HG03442 (cell line): Measurements from ENCODE around the gene SLFNL1.

Experiments used
- ATAC-seq: cut with Tn5 transposase; IDR thresholded peaks from one replicate; pipeline ENCODE4 v1.9.1; 2021; ENCODE audit warnings: mild to moderate bottlenecking, moderate library complexity; ENCODE audit not compliant: unreplicated experiment

Gene SLFNL1

GRCh38 chr1:41021526-41022308, at the start of gene SLFNL1:
TSS of gene SLFNL1 (minus strand) at chr1:41021725. CDS start at chr1:41020660, 1,065 bp downstream.
- no peak for ATAC-seq

GRCh38 chr1:41056907-41057306, 35.4 kb upstream of the SLFNL1 start:
- ATAC-seq = no peak

- ATAC-seq = no peak
Observed at GRCh38 chr1:41053316-41053715, 31.8 kb upstream of the SLFNL1 start.

- ATAC-seq = no peak
Observed at GRCh38 chr1:41051022-41051421, 29.5 kb upstream of the SLFNL1 start.

GRCh38 chr1:41048540-41048939, 27.0 kb upstream of the SLFNL1 start:
- no peak for ATAC-seq

GRCh38 chr1:41046347-41046775, 24.8 kb upstream of the SLFNL1 start:
- ATAC-seq = no peak

GRCh38 chr1:41045740-41046139, 24.2 kb upstream of the SLFNL1 start:
- no peak for ATAC-seq

- no peak for ATAC-seq
Observed at GRCh38 chr1:41044187-41044586, 22.7 kb upstream of the SLFNL1 start.

- no peak for ATAC-seq
Observed at GRCh38 chr1:41041614-41042270, 20.2 kb upstream of the SLFNL1 start.

GRCh38 chr1:41038110-41038509, 16.6 kb upstream of the SLFNL1 start:
- no peak for ATAC-seq

- ATAC-seq = no peak
Observed at GRCh38 chr1:41037116-41037903, 15.8 kb upstream of the SLFNL1 start.

GRCh38 chr1:41033272-41033671, 11.7 kb upstream of the SLFNL1 start:
- ATAC-seq = no peak

GRCh38 chr1:41032147-41032546, 10.6 kb upstream of the SLFNL1 start:
- no peak for ATAC-seq

- ATAC-seq = no peak
Observed at GRCh38 chr1:41030872-41031616, 9.5 kb upstream of the SLFNL1 start.

- ATAC-seq = no peak
Observed at GRCh38 chr1:41028034-41028642, 6.6 kb upstream of the SLFNL1 start.

- no peak for ATAC-seq
Observed at GRCh38 chr1:41025979-41026819, 4.7 kb upstream of the SLFNL1 start.

GRCh38 chr1:41024953-41025352, 3.4 kb upstream of the SLFNL1 start:
- no peak for ATAC-seq

GRCh38 chr1:41023279-41023990, 1.9 kb upstream of the SLFNL1 start:
- no peak for ATAC-seq

- ATAC-seq = no peak
Observed at GRCh38 chr1:41022424-41022823, 899 bp upstream of the SLFNL1 start.
